ENCODE data around the gene SCN2B.

- TF ChIP-seq RELA (CRISPR knock-in tag; IDR thresholded peaks at IDR 0.05; ENCODE audit: borderline replicate concordance) (no peak), NR3C1 (CRISPR knock-in tag; conservative IDR thresholded peaks at IDR 0.05; ENCODE audit: low read depth) (no peak), CTCF (IDR thresholded peaks at IDR 0.05) (no peak), E2F1 (CRISPR knock-in tag; IDR thresholded peaks at IDR 0.05) (no peak)
These were observed 50.2 kb downstream of the SCN2B start for GRCh38 chr11:118126082-118126838.

Data from WTC11 (cell line).